IMR-90 (cell line): ENCODE measurements around the gene WNT3. TPM values are rescaled to one million over a fixed set of nuclear protein-coding genes. Genes with fewer than 3 reads are reported as not detected.

Experiments used
- ATAC-seq: fragments of 200-7000 bp; cut with Tn5 transposase; 2 replicates; pipeline ENCODE4 v1.9.1; 2020; ENCODE audit warnings: low read depth, mild to moderate bottlenecking, moderate library complexity
- BruUV-seq: library from RNA; stranded (reverse); fragments of 400-500 nt; replicated peaks from 2 replicates; lab custom pipeline; 2021; lab: Mats Ljungman, UMichigan
- CTCF ChIA-PET: fragments of 300-600 bp; formaldehyde crosslinking; extraction: SDS; loops from one replicate; lab custom pipeline; 2021; ENCODE audit warnings: antibody characterized with exemption; lab: Yijun Ruan, JAX
- POLR2A ChIA-PET: fragments of 300-600 bp; sonication (Branson Sonifier 250); formaldehyde crosslinking; loops from one replicate; lab custom pipeline; 2022; ENCODE audit warnings: antibody characterized with exemption; ENCODE audit not compliant: unreplicated experiment; lab: Charles Lee
- DNase-seq: peaks from one replicate; pipeline ENCODE4 v3.0.0; 2013
- H2AFZ ChIP-seq: replicated peaks from 2 replicates; pipeline ENCODE3; 2013; ENCODE audit warnings: low read length, mild to moderate bottlenecking; ENCODE audit not compliant: poor library complexity
- H2AK5ac ChIP-seq: 2 replicates; pipeline ENCODE4 v1.6.1; 2013; ENCODE audit warnings: low read depth, low read length, inconsistent platforms
- H2AK9ac ChIP-seq: replicated peaks from 2 replicates; pipeline ENCODE3; 2013; ENCODE audit warnings: mild to moderate bottlenecking, low read depth, low read length, moderate library complexity; ENCODE audit not compliant: poor library complexity
- H2BK120ac ChIP-seq: 2 replicates; pipeline ENCODE4 v1.6.1; 2013; ENCODE audit warnings: low read depth, low read length, inconsistent platforms
- H2BK15ac ChIP-seq: 3 replicates; pipeline ENCODE4 v1.6.1; 2013; ENCODE audit warnings: low read depth, low read length, inconsistent platforms
- H2BK20ac ChIP-seq: 2 replicates; pipeline ENCODE4 v1.6.1; 2013; ENCODE audit warnings: low read depth, mild to moderate bottlenecking, inconsistent platforms, low read length, moderate library complexity
- H2BK5ac ChIP-seq: 2 replicates; pipeline ENCODE4 v1.6.1; 2013; ENCODE audit warnings: mild to moderate bottlenecking, low read depth, low read length, inconsistent platforms; ENCODE audit not compliant: poor library complexity, severe bottlenecking
- H3K14ac ChIP-seq: replicated peaks from 2 replicates; pipeline ENCODE4 v1.6.1; 2013; ENCODE audit warnings: low read depth, low read length, inconsistent platforms
- H3K18ac ChIP-seq: 2 replicates; pipeline ENCODE4 v1.6.1; 2013; ENCODE audit warnings: low read depth, low read length, control low read depth
- H3K23ac ChIP-seq: 2 replicates; pipeline ENCODE4 v1.6.1; 2013; ENCODE audit warnings: low read depth, low read length, inconsistent platforms
- H3K27ac ChIP-seq: 2 replicates; pipeline ENCODE4 v1.5.1; 2013; ENCODE audit warnings: mild to moderate bottlenecking, control low read depth, low read length; ENCODE audit not compliant: insufficient read depth
- H3K27me3 ChIP-seq: 2 replicates; pipeline ENCODE4 v1.6.1; 2013; ENCODE audit warnings: low read length; ENCODE audit not compliant: control insufficient read depth, insufficient read depth
- H3K36me3 ChIP-seq: 2 replicates; pipeline ENCODE4 v1.6.1; 2013; ENCODE audit warnings: low read length, mixed read lengths; ENCODE audit not compliant: control insufficient read depth, insufficient read depth
- H3K4ac ChIP-seq: 2 replicates; pipeline ENCODE4 v1.6.1; 2013; ENCODE audit warnings: low read depth, low read length, inconsistent platforms
- H3K4me1 ChIP-seq: 2 replicates; pipeline ENCODE4 v1.6.1; 2013; ENCODE audit warnings: low read length, mixed read lengths; ENCODE audit not compliant: control insufficient read depth, insufficient read depth
- H3K4me2 ChIP-seq: 2 replicates; pipeline ENCODE4 v1.6.1; 2013; ENCODE audit warnings: low read depth, mild to moderate bottlenecking, control low read depth, low read length, moderate library complexity
- H3K4me3 ChIP-seq: 2 replicates; pipeline ENCODE4 v1.5.1; 2013; ENCODE audit warnings: low read depth, mild to moderate bottlenecking, control low read depth, low read length, moderate library complexity; ENCODE audit not compliant: insufficient read depth
- H3K56ac ChIP-seq: 2 replicates; pipeline ENCODE4 v1.6.1; 2013; ENCODE audit warnings: low read length, inconsistent platforms; ENCODE audit not compliant: insufficient read depth; ENCODE audit errors: extremely low read depth
- H3K79me1 ChIP-seq, 2 experiments: 2 replicates each; pipeline ENCODE4 v1.6.1; 2013; ENCODE audit warnings: low read length in 2 of 2, inconsistent platforms in 1 of 2, low read depth in 1 of 2
- H3K9ac ChIP-seq: 2 replicates; pipeline ENCODE4 v1.6.1; 2013; ENCODE audit warnings: low read depth, low read length, control low read depth
- H3K9me1 ChIP-seq: 2 replicates; pipeline ENCODE4 v1.6.1; 2013; ENCODE audit warnings: low read length, inconsistent platforms; ENCODE audit not compliant: insufficient read depth
- H3K9me3 ChIP-seq: 2 replicates; pipeline ENCODE4 v1.6.1; 2013; ENCODE audit warnings: low read length; ENCODE audit not compliant: control insufficient read depth, insufficient read depth
- H4K20me1 ChIP-seq: 2 replicates; pipeline ENCODE4 v1.6.1; 2013; ENCODE audit warnings: low read length, inconsistent platforms; ENCODE audit not compliant: insufficient read depth
- H4K5ac ChIP-seq: 2 replicates; pipeline ENCODE4 v1.6.1; 2013; ENCODE audit warnings: mild to moderate bottlenecking, low read depth, low read length, control low read depth
- H4K8ac ChIP-seq, 2 experiments: 2 replicates each; pipeline ENCODE4 v1.6.1; 2013; ENCODE audit warnings: low read depth in 2 of 2, low read length in 2 of 2, control low read depth in 1 of 2, inconsistent platforms in 1 of 2
- H4K91ac ChIP-seq: 2 replicates; pipeline ENCODE4 v1.6.1; 2013; ENCODE audit warnings: low read depth, low read length, inconsistent platforms; ENCODE audit not compliant: insufficient read depth
- BHLHE40 ChIP-seq: fragments of 150-350 bp; IDR thresholded peaks from 2 replicates; pipeline ENCODE4 v1.6.1; 2016; ENCODE audit warnings: mild to moderate bottlenecking, low read depth, low read length
- CHD1 ChIP-seq: IDR thresholded peaks from 2 replicates; pipeline ENCODE4 v1.6.1; 2012; ENCODE audit warnings: low read depth, low read length, improper control_type of control experiment
- CTCF ChIP-seq: conservative IDR thresholded peaks from 2 replicates; pipeline ENCODE4 v1.5.1; 2012; ENCODE audit warnings: mild to moderate bottlenecking, low read depth, low read length, improper control_type of control experiment
- MXI1 ChIP-seq: IDR thresholded peaks from 2 replicates; pipeline ENCODE4 v1.6.1; 2012; ENCODE audit warnings: low read depth, mild to moderate bottlenecking, low read length, moderate library complexity, borderline replicate concordance
- SMC3 ChIP-seq: fragments of 150-350 bp; IDR thresholded peaks from 2 replicates; pipeline ENCODE4 v1.6.1; 2016; ENCODE audit warnings: low read depth, mild to moderate bottlenecking, antibody characterized with exemption, low read length, moderate library complexity
- USF2 ChIP-seq: fragments of 150-350 bp; IDR thresholded peaks from 2 replicates; pipeline ENCODE4 v1.6.1; 2017; ENCODE audit warnings: mild to moderate bottlenecking, antibody characterized with exemption, low read length, low read depth
- WGBS, 2 experiments: methylation state at CpG; one replicate each; pipeline versions ENCODE4 v1.1.5 to v1.1.7; 2013; ENCODE audit warnings: missing lambda C conversion rate in 2 of 2; ENCODE audit not compliant: insufficient read length in 1 of 2; ENCODE audit errors: extremely low coverage in 2 of 2; 5-methylcytosine and 5-hydroxymethylcytosine counted together
- dilution Hi-C: fragments of 300-500 bp; cut with HindIII; formaldehyde crosslinking; loops from one replicate; pipeline ENCODE4 v1.14.3; 2018; ENCODE audit warnings: low sequenced_read_pairs; ENCODE audit not compliant: unreplicated experiment
- in situ Hi-C: fragments of 300-500 bp; cut with MboI; formaldehyde crosslinking; loops from 3 replicates; pipeline ENCODE4 v1.14.3; 2019; ENCODE audit warnings: low sequenced_read_pairs, inconsistent platforms, mixed read lengths
- intact Hi-C: fragments of 100-400 bp; cut with micrococcal nuclease; formaldehyde crosslinking; loops from 2 replicates; pipeline ENCODE4 v1.10.0; 2022
- polyA plus RNA-seq, 3 experiments: library from polyadenylated mRNA; depleted of rRNA; stranded (reverse); fragments of >200 nt; gene quantifications; 2 replicates each; pipeline ENCODE4 v1.2.3, GENCODE V29; 2012; ENCODE audit warnings: low replicate concordance in 1 of 3
- total RNA-seq: library from RNA; depleted of rRNA; stranded (reverse); fragments of >200 nt; gene quantifications from 2 replicates; pipeline ENCODE4 v1.2.3, GENCODE V29; 2012

WNT3 gene
- total and polyA plus RNA-seq, 2 of the 4 experiments (the other 2 are of a cell fraction) = 0.72 to 1.0 TPM

- BruUV-seq = no TSS peak
- Histone ChIP-seq H4K91ac (no peak overlapping the region), H3K23ac (no peak overlapping the region), H2BK120ac (no peak overlapping the region), H3K4me1 (no peaks in the 10 kb centered on the region), H3K27me3 (peaks cover 21% of the 10 kb centered on the region; the same call in 1 of the 2 replicates), H2BK15ac (no peak overlapping the region), H3K79me1 (no peaks in the 10 kb centered on the region), H3K9ac (0 out of 2 replicates have a peak overlapping the region, but pooled peaks have one; percentile 45), H2AFZ (peak overlapping the region; percentile 40), H2AK9ac (no peak overlapping the region), H3K9me1 (no peaks in the 10 kb centered on the region), H2AK5ac (no peak overlapping the region), H4K8ac (no peak overlapping the region), H4K20me1 (no peaks in the 10 kb centered on the region), H3K4ac (no peak overlapping the region), H3K4me2 (no peak overlapping the region), H3K9me3 (no peaks in the 10 kb centered on the region), H3K36me3 (no peaks in the 10 kb centered on the region), H3K4me3 (no peak overlapping the region), H3K18ac (no peak overlapping the region), H3K14ac (no peak overlapping the region), H2BK20ac (no peak overlapping the region), H3K56ac (no peak overlapping the region), H4K5ac (no peak overlapping the region), H3K27ac (no peak overlapping the region), H2BK5ac (no peak overlapping the region)
- WGBS, 2 experiments = 56% methylated on average over 6 of the region's 17 CpGs; no CpG with 5 or more reads in 1 of the 2 experiments
- TF ChIP-seq CHD1 = no peak
- TF ChIP-seq MXI1 = peak; percentile 79; the same call in 1 of the 2 replicates
- TF ChIP-seq CTCF = no peak
- TF ChIP-seq BHLHE40 = peak; percentile 80
- peak; percentile 50; the same call in 1 of the 2 replicates for TF ChIP-seq USF2
- TF ChIP-seq SMC3 = peak; percentile 8; the same call in 1 of the 2 replicates
- in situ Hi-C loops = no loop called here
- ChIA-PET POLR2A (no interaction called here), CTCF (interaction anchor here (0.5 kb wide), 1 partner anchor 600 kb away, joined by 3 read pairs; no protein-coding TSS in a partner anchor)
- peak; percentile 74 for ATAC-seq
- DNase-seq = peak; percentile 87
- intact Hi-C loops = loop anchor here (5.0 kb wide), 1 partner anchor 76 kb away; no protein-coding TSS in a partner anchor
- dilution Hi-C loops = no loop called here
Measured at GRCh38 chr17:46832945-46833839, 14.7 kb upstream of the WNT3 start.
